ENCODE data around the gene C16orf74.

- TF ChIP-seq POLR2A (IDR thresholded peaks at IDR 0.05; ENCODE audit: low read depth, low read length) (no peak), POLR2AphosphoS5 (IDR thresholded peaks at IDR 0.05; ENCODE audit: low read depth, low read length) (no peak), TAF1 (IDR thresholded peaks at IDR 0.05; ENCODE audit: borderline replicate concordance, low read depth, low read length) (no peak)
These were observed 26.6 kb downstream of the C16orf74 start for GRCh38 chr16:85724126-85724879.

Data from GM12892 (cell line).